SKM-1 (cell line): Measurements from ENCODE around the gene PIR.

Experiments
- DNase-seq: peaks from one replicate; lab custom pipeline; 2025; ENCODE audit not compliant: unreplicated experiment; lab: John Stamatoyannopoulos, UW

PIR gene

DNA sequence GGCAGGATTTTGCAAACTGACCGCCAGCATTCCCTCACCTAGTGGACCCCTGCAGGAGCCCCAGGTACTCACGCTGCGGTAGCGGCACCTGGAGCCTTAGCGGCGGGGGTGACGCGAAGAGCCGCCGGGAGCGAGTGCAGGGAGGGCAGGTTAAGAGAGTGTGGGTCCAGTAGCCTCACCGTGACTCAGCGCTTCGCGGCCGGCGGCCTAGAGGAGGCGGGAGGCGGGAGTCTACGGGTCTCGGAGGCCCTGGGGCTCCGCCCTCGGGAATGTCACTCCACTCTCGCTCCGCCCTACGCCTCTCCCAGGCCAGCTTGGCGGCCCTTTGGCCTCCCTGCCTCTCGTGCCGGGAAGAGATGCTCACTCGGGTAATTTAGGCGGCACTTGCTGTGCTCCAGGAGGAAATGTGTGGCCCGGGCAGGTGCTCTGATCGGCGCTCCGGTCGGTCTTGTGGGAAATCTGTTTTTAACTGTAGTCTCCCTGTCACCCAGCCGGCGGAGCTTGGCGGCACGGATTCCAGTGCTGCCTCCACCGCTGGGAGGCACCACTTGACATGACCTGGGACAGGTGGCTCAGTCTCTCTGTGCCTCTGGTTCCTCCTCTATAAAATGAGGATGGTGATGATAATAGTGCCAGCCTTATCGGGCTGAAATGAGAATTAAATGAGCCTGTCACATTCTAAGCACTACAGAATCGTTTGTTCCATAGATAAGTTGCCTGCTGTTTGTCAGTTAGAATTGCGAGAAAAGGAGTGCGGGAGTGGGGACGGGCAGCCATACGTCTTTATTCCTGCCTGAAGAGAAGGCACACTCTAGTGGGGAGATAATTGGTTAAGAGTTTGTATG is at the start of gene PIR:
Gene PIR, minus strand, starts transcription at position 216 of the 845 bp plus-strand sequence. CDS start 2,076 bp downstream, outside the sequence.
- peak; percentile 41 for DNase-seq

DNA sequence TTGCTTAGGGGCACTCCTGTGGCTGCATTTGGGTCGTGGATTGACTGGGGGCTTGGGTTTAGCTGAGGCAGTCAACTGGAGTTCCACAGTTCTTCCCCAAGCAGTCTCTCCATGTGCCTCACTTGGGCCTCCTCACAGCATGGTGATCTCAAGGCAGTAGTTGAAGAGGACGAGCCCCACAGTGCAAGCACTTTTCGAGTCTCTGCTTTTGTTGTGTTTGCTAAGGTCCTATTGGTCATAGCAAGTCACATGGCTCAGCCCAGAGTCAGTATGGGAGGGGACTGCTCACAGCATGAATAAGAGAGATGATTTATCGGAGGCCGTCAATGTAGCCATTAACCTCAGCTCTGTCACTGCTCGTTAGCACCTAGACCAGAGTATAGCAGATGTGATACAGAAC is 37.2 kb upstream of the PIR start:
- no peak for DNase-seq

DNA sequence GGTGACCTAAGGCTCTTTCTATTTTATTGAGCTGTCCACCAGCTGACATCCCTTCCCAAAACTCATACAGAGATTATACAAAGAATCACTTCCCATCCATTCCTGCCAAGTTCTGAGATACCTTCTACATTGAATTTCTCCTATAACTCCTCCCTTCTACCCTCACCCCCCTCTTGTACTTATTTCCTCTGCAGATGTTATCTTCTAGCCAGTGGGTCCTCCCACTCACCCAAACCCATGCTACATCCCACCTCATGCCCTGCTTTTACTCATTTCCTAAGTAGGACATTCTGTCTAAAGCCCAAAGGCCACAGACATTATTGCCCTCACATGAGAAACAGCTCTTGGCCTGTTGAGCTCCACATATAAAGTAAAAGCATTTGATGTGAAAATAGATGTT is 36.0 kb upstream of the PIR start:
- no peak for DNase-seq

DNA sequence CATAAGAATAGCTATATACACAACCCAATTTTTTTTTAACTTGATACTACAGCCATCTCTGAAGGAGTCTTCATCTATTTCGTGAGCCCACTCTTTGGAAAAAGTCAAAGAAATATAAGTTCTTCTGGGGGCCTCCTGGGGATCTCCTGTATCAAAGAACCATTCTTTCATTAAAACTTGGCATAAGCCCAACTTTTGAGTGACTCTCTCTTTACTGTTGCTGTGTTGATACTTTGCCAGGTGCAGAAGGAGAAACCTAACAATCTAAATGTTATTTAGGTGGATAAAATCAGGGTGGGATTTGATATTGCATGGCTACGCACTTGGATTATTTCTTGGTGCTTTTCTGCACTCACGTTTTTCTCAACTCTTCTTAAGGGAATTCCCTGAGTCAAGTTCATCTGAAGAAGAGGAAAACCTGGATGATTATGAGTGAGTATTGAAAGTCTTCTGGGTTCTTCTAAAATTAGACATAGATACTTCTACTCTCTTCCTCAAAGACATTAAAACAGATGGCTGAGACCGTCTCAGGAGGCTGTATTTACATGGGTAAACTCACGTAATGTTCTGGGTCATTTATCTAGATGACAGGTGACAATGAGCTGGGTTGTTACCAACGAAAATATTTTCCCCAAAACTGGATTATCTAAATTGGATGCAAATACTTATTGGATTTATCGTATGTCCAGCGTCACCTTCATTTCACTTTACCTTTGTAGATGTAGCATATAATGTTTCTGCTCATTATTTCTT is 32.7 kb upstream of the PIR start:
- DNase-seq: no peak

DNA sequence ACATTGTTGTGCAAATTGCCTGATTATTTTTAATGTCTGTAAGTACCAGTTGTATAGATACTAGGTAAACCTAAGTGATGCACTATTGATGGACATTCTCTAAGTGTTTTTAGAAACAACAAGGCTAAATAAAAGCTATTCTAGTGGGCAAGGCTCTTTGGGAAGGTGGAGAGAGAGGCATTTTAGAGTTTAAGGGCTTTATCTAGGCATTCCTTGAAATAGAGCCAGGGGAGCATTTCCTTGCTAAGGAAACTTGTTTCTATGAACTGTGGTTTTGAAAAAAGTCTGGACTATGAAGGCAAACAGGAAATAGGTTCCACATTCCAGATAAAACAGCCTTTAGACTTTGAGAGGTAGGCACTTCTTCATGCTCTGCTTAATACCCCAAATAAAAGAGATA is 31.3 kb upstream of the PIR start:
- no peak for DNase-seq

DNA sequence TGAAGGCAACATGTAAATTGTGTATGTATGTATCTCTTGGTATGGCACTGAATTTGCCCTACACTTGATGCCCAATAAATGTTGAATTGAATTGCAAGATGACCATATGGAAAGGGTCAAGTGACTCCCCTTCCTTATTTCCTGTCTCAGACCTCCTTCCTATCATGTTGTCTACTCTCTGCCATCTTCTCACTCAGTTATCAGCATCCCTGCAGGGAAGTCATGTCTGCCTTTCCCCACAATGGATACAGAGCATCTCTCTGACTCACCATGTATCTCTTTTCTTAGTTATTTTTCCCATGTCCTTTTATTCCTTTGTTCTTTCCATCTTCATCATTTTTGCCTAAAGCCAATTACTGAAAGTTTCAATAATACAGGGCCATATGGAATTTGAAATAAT is 30.0 kb upstream of the PIR start:
- DNase-seq: no peak

DNA sequence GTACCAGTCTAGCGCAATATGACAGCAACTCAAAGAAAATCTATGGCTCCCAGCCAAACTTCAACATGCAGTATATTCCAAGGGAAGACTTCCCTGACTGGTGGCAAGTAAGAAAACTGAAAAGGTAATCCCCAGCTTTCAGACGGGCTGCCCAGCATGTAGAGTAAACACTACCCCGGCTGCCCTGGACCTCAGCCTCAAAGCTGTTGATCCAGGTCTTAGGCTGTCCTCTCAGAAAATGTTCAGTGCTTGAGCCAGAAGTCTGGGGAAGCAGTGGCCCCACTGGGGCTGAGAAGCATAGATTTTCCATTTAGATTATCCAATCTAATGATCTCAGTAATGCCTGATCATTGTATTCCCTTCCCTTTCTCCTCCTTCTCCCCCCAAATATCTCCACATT is 29.3 kb upstream of the PIR start:
- no peak for DNase-seq

DNA sequence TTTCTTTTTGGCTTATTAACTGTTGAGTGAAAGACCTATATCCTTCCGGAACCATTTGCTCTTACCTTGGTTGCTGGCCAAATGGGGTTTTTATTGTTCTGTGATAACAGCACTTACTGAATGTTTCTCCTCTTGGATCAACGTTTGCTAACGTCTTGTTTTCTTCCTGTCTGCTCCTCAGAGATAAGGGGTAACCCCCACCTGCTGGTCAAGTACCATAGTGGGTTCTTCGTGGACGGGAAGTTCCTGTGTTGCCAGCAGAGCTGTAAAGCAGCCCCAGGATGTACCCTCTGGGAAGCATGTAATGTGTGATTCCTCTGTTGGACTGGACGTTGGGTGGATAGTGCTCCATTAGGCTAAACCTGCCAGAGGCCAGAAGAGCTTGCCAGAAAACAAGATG is 22.8 kb upstream of the PIR start:
- DNase-seq: no peak

DNA sequence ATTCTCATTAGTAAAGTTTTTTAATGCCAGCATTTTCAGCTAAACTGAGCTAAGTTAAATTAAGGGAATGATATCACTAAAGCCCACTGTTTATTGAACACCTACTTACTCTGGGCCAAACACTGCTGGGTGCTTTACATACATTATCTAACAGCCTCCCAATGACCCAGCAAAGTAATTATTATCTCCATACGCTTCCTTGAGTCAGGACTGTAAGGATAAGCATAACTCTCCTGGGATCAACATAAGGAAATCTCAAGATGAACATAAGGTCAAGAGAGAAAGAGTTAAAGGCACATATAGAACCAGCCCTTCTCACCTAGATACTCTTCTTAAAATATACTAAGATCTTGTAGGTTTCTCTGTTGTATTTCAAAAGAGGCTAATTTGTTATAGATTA is 21.1 kb upstream of the PIR start:
- no peak for DNase-seq

DNA sequence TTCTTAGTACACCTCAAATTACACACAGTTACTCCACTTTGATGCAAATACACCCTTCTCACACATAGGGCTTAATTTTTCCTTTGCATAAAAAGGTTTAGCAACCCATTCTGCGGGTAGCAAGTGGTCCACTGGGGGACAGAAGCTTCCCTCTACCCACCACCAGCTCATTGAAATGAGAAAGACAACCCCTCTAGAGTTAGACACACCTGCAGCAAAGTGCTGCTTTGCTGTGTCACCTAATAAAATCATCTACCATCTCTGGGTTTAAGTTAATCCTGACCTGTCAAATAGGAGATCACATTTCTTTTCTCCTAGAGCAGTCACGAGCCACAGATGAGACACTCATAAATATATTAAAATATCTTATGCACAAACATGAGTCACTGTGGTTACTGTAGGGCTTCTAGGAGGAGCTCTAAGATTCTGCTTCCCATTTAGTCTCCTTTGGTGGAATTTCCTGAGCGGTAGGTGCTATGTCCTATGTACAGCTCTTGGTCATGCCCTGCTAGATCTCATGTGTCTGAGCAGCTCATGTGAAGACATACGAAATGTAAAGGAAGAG is 19.4 kb upstream of the PIR start:
- no peak for DNase-seq

DNA sequence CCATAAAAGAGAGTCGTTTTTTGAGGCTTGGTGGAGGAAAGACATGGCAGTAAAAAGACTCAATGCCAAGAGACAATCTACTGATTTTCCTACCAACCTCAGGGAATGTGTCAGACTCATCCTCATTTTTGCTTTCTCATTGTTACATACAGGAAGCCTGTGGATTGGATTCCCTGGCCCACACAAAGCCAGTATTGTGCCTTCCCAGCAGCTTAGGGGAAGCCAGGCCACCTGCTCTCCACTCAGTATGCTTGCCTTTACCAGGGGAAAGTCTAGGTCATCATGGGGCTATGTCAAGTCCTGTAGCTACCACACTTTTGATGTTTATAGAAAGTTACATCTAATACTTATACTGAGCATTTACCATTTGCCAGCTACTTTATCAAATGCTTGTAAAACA is 18.4 kb upstream of the PIR start:
- DNase-seq: no peak

DNA sequence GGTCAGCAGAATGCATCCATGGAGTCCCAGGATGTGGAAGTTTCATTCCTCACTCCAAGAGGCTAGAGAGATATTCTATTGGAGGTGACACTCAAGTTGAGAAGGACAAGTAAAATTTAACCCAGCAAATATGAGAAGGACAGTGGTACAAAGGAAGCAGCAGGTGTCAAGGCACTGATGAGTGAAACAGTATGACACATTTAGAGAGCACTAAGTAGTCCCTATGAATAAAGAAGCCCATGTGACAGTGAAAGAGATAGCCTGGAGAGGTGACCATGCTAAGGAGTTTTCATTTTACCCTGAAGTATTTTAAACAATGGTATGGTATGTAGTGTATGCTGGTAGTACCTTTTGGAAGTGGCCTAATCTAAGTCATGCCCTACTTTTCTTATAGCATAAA is 16.7 kb upstream of the PIR start:
- DNase-seq: no peak

DNA sequence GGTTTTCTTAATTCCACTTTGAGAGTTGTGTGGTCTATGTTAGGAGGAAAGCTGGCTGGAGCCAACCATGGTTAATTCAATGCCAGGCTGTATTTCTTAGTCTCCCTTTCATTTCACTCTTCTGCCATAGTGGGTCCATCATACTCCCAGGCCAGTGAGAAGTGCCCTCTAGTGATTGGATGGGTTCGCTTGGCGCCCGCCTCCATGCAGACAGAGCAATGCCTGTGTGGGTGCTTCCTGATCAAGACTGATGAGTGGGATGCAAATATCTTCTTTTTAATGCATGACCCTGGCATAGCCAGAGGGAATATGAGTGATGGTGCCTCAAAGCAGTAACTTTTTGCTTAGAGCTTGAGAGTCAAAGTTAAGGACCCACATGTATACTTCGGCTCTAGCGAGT is 13.9 kb upstream of the PIR start:
- DNase-seq: no peak

DNA sequence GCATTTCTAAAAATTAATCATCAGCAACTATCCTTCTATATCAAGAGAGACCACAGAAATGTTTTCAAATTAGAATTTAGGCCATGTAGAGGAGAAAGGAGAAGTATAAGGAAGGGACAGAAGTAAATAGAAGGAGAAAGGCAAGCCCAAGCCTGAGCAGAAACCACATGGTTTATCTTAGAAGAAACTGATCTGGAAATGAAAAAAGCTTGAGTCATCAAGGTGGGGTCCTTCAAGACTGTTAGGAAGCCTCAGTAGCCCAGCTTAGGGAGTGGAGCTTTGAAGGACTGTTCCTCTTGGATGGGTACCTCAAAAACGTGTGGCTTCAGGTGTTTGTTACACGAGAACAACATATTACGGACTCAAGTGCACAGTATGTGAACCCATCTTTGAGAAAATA is 12.0 kb upstream of the PIR start:
- DNase-seq: peak; percentile 1

DNA sequence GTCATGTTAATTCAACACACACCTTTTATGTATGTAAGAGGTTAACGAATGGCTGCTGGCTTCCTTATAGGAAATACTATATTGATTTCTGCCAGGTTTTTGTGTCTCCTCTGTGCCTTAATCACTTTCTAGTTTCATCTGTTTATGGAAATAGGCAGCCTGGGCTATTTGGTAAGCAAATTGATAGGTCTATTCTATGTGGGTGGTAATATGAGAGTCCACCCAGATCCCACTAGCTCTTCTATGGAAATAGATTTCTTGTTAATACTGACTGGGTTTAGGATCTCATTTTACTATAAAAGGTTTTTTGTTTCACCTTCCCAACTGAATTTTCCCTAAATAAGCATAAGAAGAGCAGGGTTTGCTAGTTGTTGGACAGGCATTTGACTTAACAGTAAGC is 11.5 kb upstream of the PIR start:
- DNase-seq: no peak

DNA sequence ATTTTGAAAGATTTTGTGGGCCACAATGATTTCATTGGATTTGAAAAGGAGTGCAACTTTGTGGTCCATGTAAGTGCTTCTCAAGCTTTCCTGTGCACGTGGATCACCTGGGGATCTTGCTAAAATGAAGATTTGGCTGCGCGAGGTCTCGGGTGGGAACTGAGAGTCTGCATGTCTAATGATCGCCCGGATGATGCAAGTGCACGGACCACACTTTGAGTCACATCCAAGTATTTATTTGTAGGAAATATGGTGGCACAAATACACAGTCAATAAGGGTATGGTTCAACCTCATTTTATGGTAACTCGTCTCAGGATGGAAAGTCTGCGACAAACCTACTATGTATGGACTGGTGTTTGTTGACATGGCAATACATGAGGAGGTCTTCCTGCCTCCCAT is 8.4 kb upstream of the PIR start:
- DNase-seq: no peak

DNA sequence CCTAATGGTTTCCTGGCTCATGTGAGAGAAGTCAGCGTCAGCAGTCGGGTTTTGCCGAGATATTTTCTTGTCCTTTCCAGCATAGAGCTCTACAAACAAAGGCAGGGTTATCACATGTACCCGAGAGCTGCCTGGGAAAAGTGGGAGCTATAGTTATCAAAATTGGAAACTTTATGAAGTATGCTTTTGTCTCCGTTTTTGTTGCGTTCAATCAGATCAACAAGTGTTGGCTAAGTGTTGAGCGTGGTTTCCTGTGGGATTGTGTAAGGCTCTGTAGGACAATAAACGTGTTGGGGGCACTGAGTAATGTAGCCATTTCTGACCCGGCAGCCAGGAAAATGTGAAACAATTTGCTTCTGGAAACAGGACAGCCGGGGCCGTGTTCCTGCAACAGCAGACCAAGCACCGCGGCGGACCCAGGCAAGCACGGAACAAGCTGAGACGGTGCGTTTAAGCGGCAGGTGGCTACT is 7.4 kb upstream of the PIR start, which contains the start of gene BMX:
Gene BMX, plus strand, starts transcription at position 311 of the 470 bp plus-strand sequence. CDS start 7,547 bp downstream, outside the sequence.
- DNase-seq: no peak

DNA sequence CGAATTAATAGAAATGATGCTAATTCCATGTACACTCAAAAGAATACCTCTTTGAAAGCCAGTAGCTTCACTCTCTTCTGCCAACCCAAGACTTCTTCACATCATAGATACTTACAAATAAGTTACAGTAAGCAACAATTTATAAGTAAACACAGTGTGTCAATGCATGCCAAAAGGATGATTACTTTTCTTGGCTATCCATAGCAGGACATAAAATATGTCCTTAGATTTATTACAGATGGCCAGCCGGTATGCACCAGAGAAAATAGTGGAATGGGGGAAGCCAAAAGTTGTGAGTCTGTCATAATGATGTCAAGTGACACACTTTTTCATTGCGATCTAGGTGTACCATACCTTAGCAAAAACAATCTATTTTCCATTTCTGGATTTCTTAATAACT is 6.8 kb upstream of the PIR start:
- no peak for DNase-seq

DNA sequence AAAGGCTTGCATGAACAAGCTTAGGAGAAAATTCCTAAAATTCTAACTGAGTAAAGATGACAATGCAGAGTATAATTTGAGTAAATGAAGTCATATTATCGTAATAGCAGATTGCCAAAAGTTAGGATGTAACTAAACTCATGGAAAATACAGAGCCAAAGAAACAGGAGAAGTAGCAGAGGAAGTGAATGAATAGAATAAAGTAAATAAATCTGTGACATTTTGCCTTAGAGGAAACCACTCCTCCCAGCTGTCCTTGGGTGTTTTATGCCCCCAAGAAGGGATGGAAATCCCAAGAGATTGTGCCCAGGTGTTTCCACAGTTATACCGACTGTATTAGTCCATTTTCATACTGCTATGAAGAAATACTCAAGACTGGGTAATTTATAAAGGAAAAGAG is 5.6 kb upstream of the PIR start:
- no peak for DNase-seq

DNA sequence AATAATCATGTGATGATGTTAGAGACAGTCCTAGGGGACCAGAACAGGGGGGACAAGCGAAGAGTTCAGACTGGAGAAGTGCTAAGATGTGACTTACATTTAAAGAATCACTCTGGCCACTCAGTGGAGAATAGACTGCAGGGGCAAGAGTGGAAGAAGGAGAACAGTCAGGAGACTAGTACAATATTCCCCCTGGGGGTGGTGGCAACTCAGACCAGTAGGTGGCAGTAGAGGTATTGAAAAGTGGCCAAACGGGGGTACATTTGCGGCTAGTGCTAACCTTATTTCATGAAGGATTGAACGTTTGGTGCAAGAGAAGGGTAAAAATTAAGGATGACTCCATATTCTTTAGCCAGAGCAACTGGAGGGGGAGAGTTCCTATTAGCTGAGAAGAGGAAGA is 4.7 kb upstream of the PIR start:
- DNase-seq: peak; percentile 5

DNA sequence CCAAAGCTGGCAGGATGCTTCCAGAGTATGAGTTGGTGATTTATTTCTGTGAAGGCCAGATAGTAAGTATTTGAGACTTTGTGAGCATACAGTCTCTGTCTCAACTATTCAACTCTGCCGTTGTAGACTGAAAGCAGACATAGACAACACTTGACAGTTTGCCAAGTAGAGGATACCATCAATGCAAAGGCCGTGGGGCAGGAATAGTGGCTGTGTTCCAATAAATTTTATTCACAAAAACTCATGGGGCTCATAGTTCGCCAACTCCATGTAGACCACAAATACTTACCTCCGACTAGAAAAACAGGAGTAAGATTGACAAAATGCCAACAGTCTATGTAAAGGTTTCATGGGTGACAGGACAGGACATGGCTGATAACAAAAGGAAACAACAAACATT is 3.7 kb upstream of the PIR start:
- DNase-seq: no peak

DNA sequence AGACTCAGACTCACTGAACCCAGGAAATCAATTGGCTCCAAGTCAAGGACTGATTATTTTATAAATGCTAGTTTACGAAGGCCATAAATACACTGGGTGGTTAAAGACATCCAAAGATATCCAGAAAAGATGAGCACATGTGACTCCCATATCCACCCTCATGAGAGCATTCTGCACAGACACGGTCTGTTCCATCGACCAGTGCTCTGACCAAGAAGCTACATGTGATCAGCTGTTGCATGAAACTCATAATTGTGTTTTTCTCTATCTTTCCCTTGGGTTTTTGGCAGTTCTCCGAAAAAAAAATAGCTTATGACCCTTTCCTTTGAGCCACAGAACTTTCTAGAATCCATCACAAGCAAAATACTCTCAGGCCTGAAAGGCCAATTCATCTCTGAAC is 2.7 kb upstream of the PIR start:
- no peak for DNase-seq
